HT-29 (cell line): Measurements from ENCODE around the gene HNRNPAB. TPM values are rescaled to one million over a fixed set of nuclear protein-coding genes. Genes with fewer than 3 reads are reported as not detected.
"Not testable (repeated sequence)": the region's sequence is repeated elsewhere in the genome, so short reads cannot be mapped to it uniquely, and the experiment has no call there.

Experiments used
- DNase-seq: peaks from one replicate; pipeline ENCODE4 v3.0.0-alpha.2; 2015; ENCODE audit warnings: low spot score
- total RNA-seq: library from RNA; depleted of rRNA; stranded (reverse); fragments of >200 nt; shearing (Covaris generic); gene quantifications from 2 replicates; pipeline ENCODE4 v1.2.3, GENCODE V29; 2014

HNRNPAB gene
- total RNA-seq, 1 experiment from 2014 or later, result 212 TPM

- DNase-seq, result no peak
Measured at GRCh38 chr5:178196281-178196812, 8.0 kb upstream of the HNRNPAB start.

GRCh38 chr5:178196986-178197385 lies 7.3 kb upstream of the HNRNPAB start:
- DNase-seq, result no peak

- DNase-seq, result not testable (repeated sequence)
Measured at GRCh38 chr5:178198151-178198550, 6.2 kb upstream of the HNRNPAB start.

GRCh38 chr5:178198706-178199105 lies 5.6 kb upstream of the HNRNPAB start:
- no peak for DNase-seq

GRCh38 chr5:178199581-178200434 lies 4.5 kb upstream of the HNRNPAB start:
- no peak for DNase-seq

GRCh38 chr5:178201221-178201926 lies 3.0 kb upstream of the HNRNPAB start:
- no peak for DNase-seq

- DNase-seq, result no peak
Measured at GRCh38 chr5:178201927-178202235, 2.5 kb upstream of the HNRNPAB start.

GRCh38 chr5:178202541-178202940 lies 1.8 kb upstream of the HNRNPAB start:
- DNase-seq, result no peak

GRCh38 chr5:178203670-178204181 lies 607 bp upstream of the HNRNPAB start:
- no peak for DNase-seq

- peak; percentile 80 for DNase-seq
Measured at GRCh38 chr5:178204935-178205748, 809 bp downstream of the HNRNPAB start.

GRCh38 chr5:178205749-178206047 lies 1.4 kb downstream of the HNRNPAB start:
- no peak for DNase-seq

GRCh38 chr5:178206166-178207101 lies 2.1 kb downstream of the HNRNPAB start:
- peak; percentile 16 for DNase-seq

GRCh38 chr5:178207183-178207916 lies 3.0 kb downstream of the HNRNPAB start:
- peak; percentile 58 for DNase-seq

- DNase-seq, result peak; percentile 29
Measured at GRCh38 chr5:178207917-178208280, 3.6 kb downstream of the HNRNPAB start.

- DNase-seq, result no peak
Measured at GRCh38 chr5:178208540-178209227, 4.4 kb downstream of the HNRNPAB start.

- no peak for DNase-seq
Measured at GRCh38 chr5:178209334-178210072, 5.2 kb downstream of the HNRNPAB start.

GRCh38 chr5:178210073-178210535 lies 5.8 kb downstream of the HNRNPAB start:
- DNase-seq, result no peak

- DNase-seq, result no peak
Measured at GRCh38 chr5:178210686-178211085, 6.4 kb downstream of the HNRNPAB start.
